CD4-positive, alpha-beta T cell treated with Interleukin-12 subunit alpha and Interleukin-12 subunit beta, for 1 hour (primary cell): ENCODE results near the gene GPR152.

Source experiments
- DNase-seq: peaks from one replicate; pipeline ENCODE4 v3.0.0-alpha.2; 2020

Gene GPR152

DNA sequence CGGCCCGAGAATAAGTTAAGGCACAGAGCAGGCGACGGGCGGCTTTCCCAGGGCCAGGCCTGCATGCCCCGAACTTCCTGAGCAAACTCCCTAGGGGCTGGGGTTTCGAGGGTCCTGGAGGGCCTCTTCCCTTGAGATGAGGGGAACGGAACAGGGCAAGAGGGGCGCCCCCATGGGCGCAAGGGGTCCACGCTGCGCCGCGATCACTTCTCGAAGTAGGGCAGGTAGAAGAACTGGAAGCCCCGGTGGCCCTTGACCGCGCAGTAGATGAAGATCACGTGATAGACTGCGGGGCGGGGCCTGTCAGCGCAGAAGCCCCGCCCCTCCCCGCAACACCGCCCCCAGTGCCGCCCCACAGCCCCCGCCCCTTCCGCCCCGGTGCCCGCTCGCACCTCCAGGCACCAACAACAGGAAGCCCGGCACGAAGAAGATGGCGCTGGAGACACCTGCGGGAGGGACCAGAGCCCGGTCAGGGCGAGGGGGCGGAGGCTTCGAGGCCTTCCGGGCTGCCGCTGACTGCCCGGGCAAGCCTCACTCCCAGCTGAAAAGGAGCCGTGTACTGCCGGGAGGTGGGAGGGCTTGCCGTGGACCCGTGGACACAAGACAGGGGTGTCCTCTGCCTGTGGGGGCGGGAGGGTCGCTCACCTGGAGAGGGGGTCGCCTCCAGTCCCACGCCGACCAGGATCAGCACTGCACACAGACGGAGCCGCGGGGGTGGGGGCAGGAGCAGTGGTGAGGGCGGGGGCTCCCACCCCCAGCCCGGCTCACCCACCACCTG lies 12.1 kb upstream of the GPR152 start:
- peak; percentile 96 for DNase-seq

DNA sequence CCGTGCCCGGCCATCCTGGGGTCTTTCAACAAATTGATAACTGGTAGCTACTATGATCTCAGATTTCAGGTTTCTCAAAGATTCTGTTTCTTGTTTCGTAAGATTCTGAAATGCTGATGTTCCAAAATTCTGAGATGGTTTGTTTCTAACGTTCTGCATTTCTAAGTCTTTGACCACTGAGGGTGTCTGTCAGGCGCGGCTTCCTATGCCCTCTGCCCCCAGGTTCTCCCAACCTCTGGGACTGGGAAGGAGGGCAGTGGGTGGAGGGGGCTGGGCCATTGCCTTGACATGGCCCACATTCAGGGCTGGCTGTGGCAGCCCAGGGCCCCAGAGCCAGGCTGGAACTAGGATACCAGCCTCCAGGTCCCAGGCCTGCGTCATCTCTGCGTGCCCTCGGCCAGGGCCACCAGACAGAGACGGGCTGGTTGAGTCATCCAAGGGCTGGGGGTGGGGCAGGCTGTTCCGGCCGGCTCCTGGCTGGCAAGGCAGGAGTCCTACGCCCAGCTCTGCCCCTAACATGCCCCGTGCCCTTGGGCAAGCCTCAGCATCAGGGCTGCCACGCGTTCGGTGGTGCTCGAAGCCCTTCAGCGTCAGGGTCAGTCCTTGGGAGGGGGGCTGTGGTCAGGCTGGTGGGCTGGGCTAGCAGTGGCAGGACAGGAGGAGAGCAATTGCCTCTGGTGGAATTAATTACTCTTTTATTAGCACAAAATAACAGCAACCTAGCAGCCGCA lies 11.3 kb upstream of the GPR152 start:
- no peak for DNase-seq

DNA sequence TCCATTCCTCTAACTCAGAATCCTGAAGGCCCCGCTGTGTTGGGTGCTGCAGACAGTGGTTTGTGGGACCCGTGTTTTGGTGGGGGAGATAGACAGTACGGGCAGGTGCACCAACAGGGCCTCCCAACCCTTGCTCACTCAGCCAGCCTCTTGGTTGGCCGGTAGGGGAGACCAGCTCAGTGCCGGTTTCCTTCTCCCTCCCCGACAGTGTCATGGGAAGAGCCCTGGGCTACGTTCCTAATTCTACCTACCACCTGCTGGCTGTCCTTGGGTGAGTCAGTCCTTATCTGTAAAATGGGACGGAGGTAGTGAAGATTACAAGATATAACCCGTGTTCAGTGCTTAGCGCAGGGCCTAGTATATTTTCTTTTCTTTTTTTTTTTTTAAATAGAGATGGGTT lies 10.7 kb upstream of the GPR152 start:
- no peak for DNase-seq

DNA sequence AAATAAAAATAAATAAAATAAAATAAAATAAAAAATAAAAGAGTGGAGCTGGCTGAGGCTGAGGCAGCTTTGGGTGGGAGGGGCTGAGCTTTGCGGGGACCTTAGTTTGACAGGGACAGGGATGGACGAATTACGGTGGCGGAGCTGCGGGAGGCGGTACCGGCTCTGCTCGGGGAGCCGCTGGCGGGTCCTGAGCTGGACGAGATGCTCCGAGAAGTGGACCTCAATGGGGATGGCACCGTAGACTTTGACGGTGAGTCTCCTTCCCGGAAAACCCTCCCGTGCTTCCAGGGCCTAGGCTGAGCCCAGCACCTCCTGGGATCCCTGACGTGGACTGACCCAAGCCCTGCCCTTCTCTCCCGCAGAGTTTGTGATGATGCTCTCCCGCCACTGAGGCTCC lies 5.7 kb upstream of the GPR152 start:
- no peak for DNase-seq

DNA sequence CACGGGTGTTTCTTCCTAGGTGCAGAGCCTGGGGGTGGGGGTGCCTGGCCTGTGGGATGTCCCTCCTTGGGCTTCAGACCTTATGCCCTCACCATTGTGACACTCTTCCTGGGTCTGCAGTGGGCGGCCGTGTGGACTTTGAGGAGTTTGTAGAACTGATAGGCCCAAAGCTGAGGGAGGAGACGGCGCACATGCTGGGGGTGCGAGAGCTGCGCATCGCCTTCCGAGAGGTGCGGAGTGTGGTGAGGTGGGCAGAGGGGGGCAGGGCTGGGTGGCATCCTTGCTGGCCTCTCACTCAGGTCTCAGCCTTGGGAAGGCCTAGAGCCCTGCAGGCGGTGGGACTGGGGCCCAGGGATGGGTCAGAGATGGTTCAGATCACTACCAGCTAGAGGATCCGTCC lies 4.9 kb upstream of the GPR152 start:
- DNase-seq, result no peak

DNA sequence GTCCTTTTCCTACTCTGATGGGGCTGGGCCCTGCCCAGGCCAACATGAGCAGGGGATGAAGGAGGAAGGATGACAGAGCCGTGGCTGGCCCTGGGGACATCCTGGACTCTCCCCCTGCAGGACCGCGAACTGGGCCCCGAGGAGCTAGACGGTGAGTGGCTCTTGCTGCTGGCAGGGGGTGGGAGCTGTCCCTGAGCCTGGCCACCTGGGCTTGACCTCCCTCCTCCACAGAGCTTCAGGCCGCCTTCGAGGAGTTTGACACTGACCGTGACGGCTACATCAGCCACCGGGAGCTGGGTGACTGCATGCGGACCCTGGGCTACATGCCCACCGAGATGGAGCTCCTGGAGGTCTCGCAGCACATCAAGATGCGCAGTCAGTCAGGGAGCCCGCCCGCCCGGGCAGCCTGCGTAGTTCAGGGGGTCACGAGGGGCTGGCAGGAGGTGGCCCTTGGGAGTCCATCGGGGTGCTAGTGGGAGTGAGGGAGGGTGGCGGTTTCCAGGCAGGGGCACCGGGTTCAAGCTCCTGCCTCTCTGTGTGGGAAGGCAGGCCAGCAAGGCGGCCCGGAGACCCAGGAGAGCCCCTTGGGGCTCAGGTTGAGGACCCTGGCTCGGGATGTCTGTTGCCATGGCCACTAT lies 3.7 kb upstream of the GPR152 start:
- no peak for DNase-seq

DNA sequence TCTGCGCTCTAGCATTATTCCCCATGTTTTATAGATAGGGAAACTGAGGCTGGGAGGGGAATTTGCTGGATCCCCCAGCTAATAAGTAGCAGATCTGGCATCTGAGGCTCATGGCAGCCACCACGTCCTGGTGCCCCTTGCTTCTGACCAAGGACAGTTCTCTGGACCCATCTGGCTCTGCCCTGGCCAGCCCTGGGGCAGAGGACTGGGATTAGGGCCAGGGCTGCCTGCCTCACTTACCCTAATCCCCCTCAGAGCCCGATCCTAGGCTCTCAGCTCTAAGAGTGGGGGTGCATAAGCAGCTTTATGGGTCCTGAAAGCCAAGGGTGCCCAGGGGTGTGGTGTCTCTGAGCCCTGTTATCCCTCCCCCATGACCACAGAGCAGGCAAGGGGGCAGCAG lies 2.5 kb upstream of the GPR152 start, which contains the start of gene CABP4:
TSS of gene CABP4 (plus strand) at position 301 of the 400 bp plus-strand sequence. CDS start at position 371, 70 bp downstream.
- no peak for DNase-seq

DNA sequence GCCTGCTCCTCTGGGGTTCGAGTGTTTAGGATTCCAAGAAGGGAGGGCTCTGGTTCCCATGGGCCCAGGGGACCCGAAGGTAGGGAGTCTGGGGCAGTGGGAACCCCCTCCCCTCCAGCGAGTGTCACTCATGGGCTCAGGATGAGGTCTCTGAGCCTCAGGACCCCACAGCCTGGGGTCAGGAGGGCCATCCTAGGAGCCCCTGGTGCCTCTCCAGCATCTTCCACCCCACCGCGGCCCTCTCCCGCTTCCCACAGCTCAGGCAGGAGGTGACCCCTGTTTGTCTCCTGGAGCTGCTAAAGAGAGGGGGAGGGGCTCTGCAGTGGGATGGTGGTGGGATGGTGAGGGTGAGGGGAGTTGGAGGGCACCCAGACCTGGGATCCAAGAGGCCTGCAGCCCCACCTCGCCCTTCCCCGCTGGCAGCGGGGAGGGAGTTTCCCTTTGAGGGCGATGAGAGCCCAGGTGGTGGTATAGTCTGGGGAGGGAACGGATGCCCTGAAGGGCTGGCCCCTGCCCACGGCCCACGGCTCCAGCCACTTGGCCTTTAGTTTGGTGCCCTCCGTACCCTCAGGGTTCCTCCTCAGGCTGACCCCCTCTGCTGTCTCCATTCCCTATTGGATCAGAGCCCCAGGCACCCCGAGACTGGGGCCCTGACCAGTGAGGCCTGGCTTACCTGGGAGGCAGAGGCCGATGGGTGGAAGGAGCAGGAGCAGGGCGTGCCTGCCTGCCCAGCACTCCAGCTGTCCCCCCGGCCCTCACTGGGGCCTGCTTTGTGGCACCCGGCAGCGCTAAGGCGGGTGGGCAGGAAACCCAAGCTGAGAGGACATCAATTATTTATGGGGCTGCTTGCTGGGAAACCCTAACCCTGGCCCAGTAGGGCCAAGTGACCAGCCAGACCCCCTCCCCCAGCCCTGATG lies 1.5 kb upstream of the GPR152 start:
- DNase-seq, result no peak

DNA sequence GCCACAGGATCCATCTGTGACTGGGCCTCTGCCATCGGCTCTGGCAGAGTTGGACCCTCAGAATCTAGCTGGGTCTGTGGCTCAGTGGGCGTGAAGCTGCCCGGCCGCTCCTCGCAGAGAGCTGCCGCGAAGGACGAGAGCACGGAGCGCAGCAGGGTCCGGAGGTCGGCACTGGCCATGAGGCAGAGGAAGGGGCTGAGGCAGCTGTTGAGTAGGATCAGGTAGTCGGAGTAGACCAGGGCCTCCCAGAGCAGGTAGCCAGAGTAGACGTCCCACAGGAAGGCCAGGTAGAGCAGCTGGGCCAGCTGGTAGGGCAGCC lies 912 bp downstream of the GPR152 start:
- DNase-seq, result no peak

DNA sequence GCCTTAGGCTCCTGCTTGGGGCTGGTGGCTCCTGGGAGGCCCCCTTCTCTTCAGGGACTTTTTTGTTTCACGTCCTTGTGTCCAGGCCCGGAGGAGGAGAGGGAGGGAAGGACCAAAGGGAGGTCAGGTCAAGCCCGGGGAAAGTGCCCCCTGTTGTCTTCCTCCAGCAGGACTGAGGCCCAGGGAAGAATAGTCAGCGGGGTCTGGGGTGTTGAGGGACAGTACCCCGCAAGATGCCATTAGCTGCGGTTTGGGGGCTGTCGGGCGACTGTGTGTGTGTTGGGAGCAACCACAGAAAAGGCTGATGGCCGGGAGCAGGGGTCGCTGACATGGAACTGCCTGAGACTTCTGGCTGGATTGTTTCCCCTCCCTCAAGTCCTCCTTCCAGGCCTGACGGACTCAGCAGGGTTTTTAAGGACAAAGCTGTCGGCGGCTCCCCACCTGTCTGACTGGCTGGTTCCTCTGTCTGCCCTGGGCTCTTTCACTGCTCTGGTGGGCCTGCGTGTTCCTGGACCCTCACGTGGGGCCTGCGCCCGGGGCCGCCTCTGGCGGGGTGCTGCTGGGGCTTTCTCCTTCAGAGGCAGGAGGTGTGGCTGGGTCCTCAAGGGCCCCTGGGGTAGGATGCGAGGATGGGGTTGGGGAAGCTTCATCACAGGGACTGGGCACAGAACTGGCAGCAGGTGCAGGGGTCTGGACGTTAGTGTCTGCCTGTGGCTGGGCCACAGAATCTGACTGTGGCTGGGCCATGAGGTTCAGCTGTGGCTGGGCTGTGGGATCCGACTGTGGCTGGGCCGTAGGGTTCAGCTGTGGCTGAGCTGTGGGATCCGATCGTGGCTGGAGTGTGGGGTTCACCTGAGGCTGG lies 1.5 kb downstream of the GPR152 start:
- no peak for DNase-seq

DNA sequence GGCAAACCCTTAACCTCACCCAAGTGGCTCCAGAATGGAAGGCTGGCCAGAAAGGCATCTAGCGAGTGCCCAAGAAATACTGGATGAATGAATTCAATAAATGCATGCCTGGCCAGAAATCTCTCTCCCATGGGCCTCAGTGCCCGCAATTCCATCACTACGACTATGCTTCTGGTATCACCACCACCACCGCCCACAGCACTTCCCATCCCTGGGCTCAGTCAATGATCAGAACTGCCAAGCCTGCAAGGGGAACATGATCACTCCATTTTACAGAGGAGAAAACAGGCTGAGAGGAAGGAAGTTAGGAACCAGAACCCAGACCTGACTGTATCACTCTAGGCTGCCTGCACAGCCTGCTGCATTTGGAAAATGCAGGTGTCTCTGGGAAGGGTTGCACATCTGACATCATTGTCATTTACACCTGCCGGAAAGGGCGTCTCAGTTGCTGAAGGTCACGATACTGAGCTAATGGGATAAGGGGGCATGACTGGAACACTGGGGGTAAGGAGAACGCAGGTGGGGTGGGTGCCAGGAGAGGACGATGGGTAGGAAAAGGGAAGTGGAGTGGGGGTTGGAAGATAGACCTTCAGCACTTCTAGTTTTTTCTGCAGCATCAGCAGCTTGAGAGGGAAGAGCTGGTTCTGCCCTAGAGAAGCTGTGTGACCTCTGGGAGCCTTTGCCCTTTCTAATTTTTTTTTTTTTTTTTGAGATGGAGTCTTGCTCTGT lies 3.2 kb downstream of the GPR152 start:
- no peak for DNase-seq

DNA sequence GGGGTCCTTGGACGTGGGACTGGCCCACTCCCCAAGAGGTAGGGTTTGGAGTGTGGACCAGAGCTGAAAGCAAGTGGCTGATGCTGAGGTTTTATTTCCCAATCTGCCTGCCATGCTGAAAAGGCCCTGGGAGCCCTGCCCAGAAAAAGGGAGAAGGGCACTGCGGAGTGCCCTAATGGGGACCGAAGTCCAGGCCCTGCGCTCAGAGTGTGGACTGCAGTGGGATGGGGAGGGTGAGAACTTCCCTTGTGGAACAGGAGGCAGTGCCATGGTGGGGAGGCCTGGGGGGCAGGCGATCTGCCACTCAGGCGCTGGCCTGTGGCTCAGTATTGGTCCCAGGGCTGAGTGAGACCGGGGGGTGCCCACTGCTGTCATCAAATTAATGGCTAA lies 4.3 kb downstream of the GPR152 start:
- DNase-seq, result no peak

DNA sequence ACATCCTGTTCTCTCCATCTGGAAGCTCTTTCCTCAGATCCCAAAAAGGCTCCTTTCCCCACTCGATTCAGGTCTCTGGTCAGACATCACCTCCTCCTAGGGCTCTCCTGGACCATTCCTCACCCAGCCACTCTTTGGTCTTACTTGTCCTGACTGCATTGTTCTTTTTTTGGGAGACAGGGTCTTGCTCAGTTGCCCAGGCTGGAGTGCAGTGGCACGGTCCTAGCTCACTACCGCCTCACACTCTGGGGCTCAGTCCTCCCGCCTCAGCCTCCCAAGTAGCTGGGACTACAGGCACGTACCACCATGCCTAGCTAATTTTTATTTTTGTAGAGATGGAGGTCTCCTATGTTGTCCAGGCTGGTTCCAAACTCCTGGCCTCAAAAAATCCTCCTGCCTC lies 7.0 kb downstream of the GPR152 start:
- DNase-seq, result no peak

DNA sequence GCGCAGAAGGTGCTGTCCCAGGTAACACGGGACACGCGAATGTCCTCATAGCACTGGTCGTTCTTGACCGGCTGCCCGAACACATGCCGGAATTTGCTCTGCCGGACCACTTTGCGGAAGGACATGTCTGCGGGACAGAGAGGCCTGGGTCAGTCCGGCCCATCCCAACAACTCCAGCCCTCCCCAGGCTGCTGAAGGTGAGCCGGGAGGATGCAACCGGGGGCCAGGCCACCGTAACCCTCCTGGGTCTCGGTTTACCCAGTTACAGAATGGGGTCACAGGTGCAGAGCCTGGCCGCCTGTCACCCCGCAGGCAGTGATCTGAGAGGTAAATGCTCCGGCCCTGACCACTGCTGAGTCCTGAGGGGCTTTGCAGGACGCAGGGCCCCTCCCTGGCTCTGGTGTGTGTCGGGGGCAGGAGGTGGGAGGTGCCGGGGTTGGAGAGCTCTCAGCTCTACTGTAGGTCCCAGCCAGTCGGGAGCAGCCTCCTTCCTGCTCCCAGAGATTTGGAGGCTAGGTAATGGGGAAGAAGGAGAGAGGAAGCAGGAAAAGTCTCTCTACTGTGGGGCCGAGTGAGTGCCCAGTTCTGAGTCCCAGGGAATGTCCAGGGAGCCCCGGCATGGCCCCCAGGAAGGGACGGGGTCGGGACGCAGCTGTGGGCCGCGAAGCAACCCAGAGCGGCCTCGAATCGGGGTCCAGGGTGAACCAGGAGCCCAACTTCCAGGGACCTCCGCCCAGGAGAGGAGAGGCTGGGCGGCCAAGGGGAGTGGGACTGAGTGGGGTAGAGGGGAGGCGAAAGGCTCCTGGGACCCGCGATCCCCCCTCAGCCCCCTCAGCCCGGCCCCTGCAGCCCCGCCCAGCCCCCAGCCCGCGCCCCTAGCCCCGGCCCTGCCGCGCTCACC lies 9.8 kb downstream of the GPR152 start:
- no peak for DNase-seq

DNA sequence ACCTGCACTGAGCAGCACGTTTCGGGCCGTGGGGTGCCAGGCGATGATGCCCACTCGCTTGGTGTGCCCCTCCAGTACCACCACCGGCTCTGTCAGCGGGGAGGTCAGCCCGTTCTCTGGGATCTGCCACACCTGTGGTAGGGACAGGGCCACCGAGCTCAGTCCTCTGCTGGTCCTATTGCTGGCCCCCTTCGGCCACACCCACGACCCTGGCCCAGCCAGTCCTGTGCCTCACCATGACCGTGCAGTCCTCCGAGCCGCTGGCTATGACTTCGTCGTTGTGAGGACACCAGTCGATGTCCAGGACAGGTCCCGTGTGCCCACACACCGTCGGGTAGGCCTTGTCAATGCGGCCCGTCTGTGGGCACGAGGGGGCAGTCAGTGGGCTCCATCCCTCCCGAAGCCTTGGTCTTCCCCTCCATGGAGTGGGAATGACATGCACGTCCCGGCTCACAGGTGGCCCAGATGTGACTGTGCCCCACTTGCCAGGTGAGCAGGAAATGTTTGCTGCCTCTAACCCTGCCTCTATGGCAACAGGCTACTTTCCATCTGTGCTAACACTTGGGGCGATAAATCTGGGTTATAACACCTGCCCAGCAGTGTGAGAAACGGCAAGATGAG lies 10.7 kb downstream of the GPR152 start:
- DNase-seq, result peak; percentile 52

DNA sequence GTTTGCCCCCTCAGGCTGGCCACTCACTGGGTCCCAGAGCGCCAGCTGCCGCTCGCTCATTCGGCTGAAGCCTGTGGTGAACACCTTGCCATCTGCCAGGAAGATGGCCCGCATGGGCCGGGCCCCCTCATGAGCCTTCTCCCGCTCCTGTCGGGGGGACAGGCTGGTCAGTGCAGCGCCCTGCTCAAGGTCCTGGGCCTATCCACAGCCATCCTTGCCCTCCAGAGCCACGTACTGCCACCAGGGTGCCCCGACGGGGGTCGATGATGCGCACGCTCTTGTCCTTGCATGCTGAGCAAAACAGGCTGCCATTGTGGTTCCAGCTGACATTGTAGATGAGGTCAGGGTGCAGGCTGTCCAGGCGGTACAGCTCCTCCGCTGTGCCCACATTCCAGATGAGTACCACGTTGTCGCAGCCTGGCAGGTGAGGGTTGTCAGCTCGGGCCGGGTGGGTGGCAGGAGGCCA lies 11.4 kb downstream of the GPR152 start:
- no peak for DNase-seq

DNA sequence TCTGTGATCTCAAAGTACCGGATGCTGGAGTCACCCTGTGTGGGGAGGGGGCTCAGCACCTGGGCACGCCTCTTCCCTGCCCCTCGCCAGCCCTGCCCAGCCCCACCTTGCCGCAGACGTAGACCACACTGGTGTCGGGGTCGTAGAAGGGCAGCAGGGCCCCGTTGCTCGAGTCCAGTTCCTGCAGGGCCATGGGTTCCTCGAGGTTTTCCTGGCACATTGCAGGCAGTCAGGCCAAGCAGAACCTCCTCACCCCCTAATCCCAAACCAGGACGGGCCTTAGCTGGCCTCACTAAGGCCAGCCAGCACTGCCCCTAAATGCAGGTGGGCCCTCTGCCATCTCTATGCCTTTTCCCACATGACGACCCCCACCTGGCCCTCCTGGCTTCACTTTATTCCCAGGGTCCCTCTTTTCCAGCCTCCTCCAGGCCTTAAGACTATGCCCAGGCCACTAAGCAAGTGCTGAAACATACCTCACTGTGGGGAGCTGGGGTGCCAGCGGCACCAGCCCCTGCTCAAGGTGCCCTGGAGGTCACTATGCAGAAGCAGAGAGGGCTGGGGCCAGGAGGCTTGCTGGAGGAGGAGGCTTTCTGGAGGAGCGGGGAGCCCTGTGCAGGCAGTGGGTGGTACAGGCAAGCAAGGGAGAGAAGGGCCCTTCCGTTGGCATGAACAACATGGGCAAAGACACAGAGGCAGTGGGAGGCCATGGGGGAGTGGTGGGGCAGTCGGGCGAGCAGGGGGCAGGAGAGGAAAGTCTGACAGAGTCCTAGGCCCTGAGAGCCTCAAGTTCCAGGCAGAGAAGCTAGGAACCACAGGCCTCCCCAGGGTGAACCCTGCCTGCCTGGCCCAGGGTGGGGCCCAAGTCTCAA lies 12.1 kb downstream of the GPR152 start:
- no peak for DNase-seq
